Right cardiac atrium (tissue), 5 donors: ENCODE data around the gene ITGB3. TPM values are rescaled to one million over a fixed set of nuclear protein-coding genes. Genes with fewer than 3 reads are reported as not detected.
"Not testable (repeated sequence)": the region's sequence is repeated elsewhere in the genome, so short reads cannot be mapped to it uniquely, and the experiment has no call there.

Source experiments
- ATAC-seq, 2 donors: fragments of 200-7000 bp; cut with Tn5 transposase; one replicate each; pipeline versions ENCODE4 v1.8.0 to v1.9.1; 2020; ENCODE audit warnings: moderate library complexity in 2 of 2, mild to moderate bottlenecking in 1 of 2
- DNase-seq, 3 donors: peaks; one replicate each; pipeline ENCODE4 v3.0.0-alpha.2; 2020
- H3K27ac ChIP-seq: one replicate; pipeline ENCODE4 v1.5.1; 2013; ENCODE audit warnings: mild to moderate bottlenecking, low read length, control low read depth, moderate library complexity
- H3K27me3 ChIP-seq: one replicate; pipeline ENCODE4 v1.6.1; 2013; ENCODE audit not compliant: control insufficient read depth, insufficient read depth
- H3K4me1 ChIP-seq: one replicate; pipeline ENCODE4 v1.6.1; 2013; ENCODE audit warnings: low read length; ENCODE audit not compliant: control insufficient read depth, insufficient read depth
- H3K4me3 ChIP-seq: one replicate; pipeline ENCODE4 v1.5.1; 2013; ENCODE audit warnings: low read length, control low read depth
- H3K9me3 ChIP-seq: one replicate; pipeline ENCODE4 v1.6.1; 2013; ENCODE audit warnings: low read length; ENCODE audit not compliant: control insufficient read depth
- WGBS: extraction: QIAGEN DNeasy Blood & Tissue Kit; methylation state at CpG from one replicate; pipeline ENCODE4 v1.1.7; 2013; 5-methylcytosine and 5-hydroxymethylcytosine counted together
- intact Hi-C, 4 donors: fragments of 100-400 bp; cut with DNase I; formaldehyde crosslinking; loops; one replicate each; pipeline versions ENCODE4 v1.11.0 to v1.14.0; 2022 to 2023
- polyA plus RNA-seq: library from polyadenylated mRNA; stranded (reverse); fragments of 200-250 nt; gene quantifications from one replicate; pipeline ENCODE4 v1.2.3, GENCODE V29; 2013
- total RNA-seq, 4 donors: library from RNA; stranded (reverse); fragmentation: NEBNext Ultra II Directional; extraction: Animal tissue kit (Norgen Biotek cat#: 25700); gene quantifications; one replicate each; pipeline ENCODE4 v1.2.1, GENCODE V29; 2021
- donor health status: healthy with polysubstance abuse.
- donor health status: DM: no; HTN: yes; CAD: no.
- donor health status: DM: no; HTN: no; CAD: no.
- donor health status: DM: no; HTN: yes; CAD: no; lungs with severe emphysema.
- donor health status: DM: yes; HTN: yes; CAD: no.

The ITGB3 gene
- total and polyA plus RNA-seq, 5 donors, result 2.3 to 11.9 (median 6.3) TPM

DNA sequence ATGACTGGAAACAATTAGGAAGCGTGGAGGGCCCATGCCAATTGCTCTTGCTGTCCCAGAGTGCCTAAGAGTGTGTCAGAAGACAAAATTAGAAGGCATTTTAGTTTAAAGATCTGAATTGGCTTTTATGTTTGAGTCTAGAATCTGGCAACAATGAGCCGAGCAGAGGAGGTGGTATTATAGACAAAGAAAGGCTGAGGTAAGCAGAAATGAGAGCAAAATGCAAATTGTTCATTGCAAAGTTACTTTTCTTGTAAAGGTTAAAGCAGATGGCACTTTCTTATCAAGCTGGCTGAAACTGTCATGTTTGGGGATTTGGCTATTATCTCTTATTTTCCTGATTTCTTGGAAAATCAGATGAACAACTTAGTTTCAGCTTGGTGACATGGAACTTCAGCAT, 41.2 kb upstream of the ITGB3 start:
- no peaks in the 10 kb centered on the region for H3K9me3 ChIP-seq
- H3K27me3 ChIP-seq, result no peaks in the 10 kb centered on the region
- intact Hi-C loops, result no loop called here
- H3K27ac ChIP-seq, result peak overlapping the region; percentile 61
- no peaks in the 10 kb centered on the region for H3K4me1 ChIP-seq
- H3K4me3 ChIP-seq, result peak overlapping the region; percentile 62
- no peak for DNase-seq
- 61% methylated on average over 2 of the region's 2 CpGs for WGBS
- ATAC-seq, result no peak

- Histone ChIP-seq H3K4me3 (no peak overlapping the region), H3K27ac (no peak overlapping the region), H3K4me1 (no peaks in the 10 kb centered on the region), H3K9me3 (no peaks in the 10 kb centered on the region), H3K27me3 (no peaks in the 10 kb centered on the region)
- WGBS, result 72% methylated on average over 4 of the region's 4 CpGs
- intact Hi-C loops, result no loop called here
- no peak for DNase-seq
- no peak for ATAC-seq
These were observed 40.1 kb upstream of the ITGB3 start for GRCh38 chr17:47213540-47213939.

GRCh38 chr17:47214931-47215330, 38.7 kb upstream of the ITGB3 start:
- no peaks in the 10 kb centered on the region for H3K27me3 ChIP-seq
- no peaks in the 10 kb centered on the region for H3K9me3 ChIP-seq
- no peak overlapping the region for H3K27ac ChIP-seq
- 72% methylated on average over 3 of the region's 3 CpGs for WGBS
- ATAC-seq (no peak), DNase-seq (no peak)
- no peak overlapping the region for H3K4me3 ChIP-seq
- H3K4me1 ChIP-seq, result peaks cover 2% of the 10 kb centered on the region
- intact Hi-C loops, result no loop called here

- H3K4me1 ChIP-seq, intact Hi-C loops, ATAC-seq, H3K4me3 ChIP-seq, H3K27ac ChIP-seq, H3K27me3 ChIP-seq, H3K9me3 ChIP-seq, DNase-seq: not testable (repeated sequence)
- WGBS, result 89% methylated on average over 4 of the region's 4 CpGs
These were observed 36.8 kb upstream of the ITGB3 start for GRCh38 chr17:47216821-47217220.

DNA sequence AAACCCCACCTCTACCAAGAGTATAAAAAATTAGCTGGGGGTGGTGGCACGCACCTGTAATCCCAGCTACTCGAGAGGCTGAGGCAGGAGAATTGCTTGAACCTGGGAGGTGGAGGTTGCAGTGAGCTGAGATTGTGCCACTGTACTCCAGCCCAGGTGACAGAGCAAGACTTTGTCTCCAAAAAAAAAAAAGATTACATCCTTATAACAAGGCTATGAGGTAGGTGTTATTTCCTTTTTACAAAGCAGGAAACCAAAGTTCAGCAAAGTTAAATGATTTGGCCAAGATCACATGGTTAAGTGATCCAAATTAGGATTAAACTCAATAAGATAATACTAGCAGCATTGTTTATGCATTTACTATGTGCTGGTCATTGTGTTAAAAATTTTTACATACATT, 36.3 kb upstream of the ITGB3 start:
- H3K4me1 ChIP-seq, H3K27ac ChIP-seq, H3K4me3 ChIP-seq, DNase-seq, ATAC-seq, intact Hi-C loops, H3K9me3 ChIP-seq, H3K27me3 ChIP-seq: not testable (repeated sequence)
- 80% methylated on average over 2 of the region's 2 CpGs for WGBS

- peaks cover 7% of the 10 kb centered on the region for H3K4me1 ChIP-seq
- no peaks in the 10 kb centered on the region for H3K27me3 ChIP-seq
These were observed 34.7 kb upstream of the ITGB3 start for GRCh38 chr17:47218896-47219430.

GRCh38 chr17:47219621-47220475, 33.8 kb upstream of the ITGB3 start:
- peak in 1 of 3 donors; percentile 55 for DNase-seq
- WGBS, result 71% methylated on average over 21 of the region's 21 CpGs
- no peaks in the 10 kb centered on the region for H3K9me3 ChIP-seq

More at GRCh38 chr17:47218896-47219430, 34.7 kb upstream of the ITGB3 start:
- Histone ChIP-seq H3K9me3 (no peaks in the 10 kb centered on the region), H3K27ac (peak overlapping the region; percentile 83), H3K4me3 (no peak overlapping the region)
- ATAC-seq, result peak; percentile 83 to 85
- intact Hi-C loops, result no loop called here
- peak in 2 of 3 donors; percentile 52 to 83 for DNase-seq
- 27% methylated on average over 6 of the region's 6 CpGs for WGBS

GRCh38 chr17:47220531-47220999, 33.1 kb upstream of the ITGB3 start:
- no peak overlapping the region for H3K4me3 ChIP-seq
- H3K9me3 ChIP-seq, result no peaks in the 10 kb centered on the region
- DNase-seq (peak in 1 of 3 donors; percentile 50), ATAC-seq (no peak)
- H3K27ac ChIP-seq, result peak overlapping the region; percentile 39
- 55% methylated on average over 7 of the region's 7 CpGs for WGBS
- no peaks in the 10 kb centered on the region for H3K27me3 ChIP-seq
- H3K4me1 ChIP-seq, result peaks cover 9% of the 10 kb centered on the region
- intact Hi-C loops, result no loop called here

More at GRCh38 chr17:47219621-47220475, 33.8 kb upstream of the ITGB3 start:
- intact Hi-C loops, result no loop called here
- Histone ChIP-seq H3K27me3 (no peaks in the 10 kb centered on the region), H3K27ac (peak overlapping the region; percentile 81), H3K4me3 (no peak overlapping the region), H3K4me1 (peaks cover 9% of the 10 kb centered on the region)
- ATAC-seq, result peak; percentile 1 to 4

DNA sequence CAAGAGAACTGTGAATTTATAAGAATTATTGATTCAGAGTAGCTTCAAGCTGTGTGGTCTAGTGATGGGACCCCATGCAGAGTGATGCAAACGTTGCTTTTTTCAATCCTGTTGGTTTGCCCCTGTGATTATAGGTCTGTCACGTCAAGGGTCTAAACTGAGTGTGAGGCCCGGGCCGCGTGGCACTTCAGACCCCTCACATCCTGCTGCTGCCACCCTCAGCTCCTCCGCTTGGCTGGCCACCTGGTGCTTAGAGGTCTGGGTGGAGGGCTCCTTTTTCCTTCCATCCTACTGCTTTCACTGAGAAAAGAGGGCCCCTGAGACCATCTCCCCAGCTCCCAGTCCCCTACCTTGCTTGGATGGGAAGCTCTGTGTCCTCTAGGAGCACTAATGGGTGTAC, 32.5 kb upstream of the ITGB3 start:
- no peaks in the 10 kb centered on the region for H3K27me3 ChIP-seq
- H3K9me3 ChIP-seq, result no peaks in the 10 kb centered on the region
- ATAC-seq, result no peak
- no peak for DNase-seq
- H3K27ac ChIP-seq, result peak overlapping the region; percentile 6
- H3K4me1 ChIP-seq, result peaks cover 10% of the 10 kb centered on the region
- WGBS, result 72% methylated on average over 6 of the region's 6 CpGs
- intact Hi-C loops, result no loop called here
- H3K4me3 ChIP-seq, result no peak overlapping the region

DNA sequence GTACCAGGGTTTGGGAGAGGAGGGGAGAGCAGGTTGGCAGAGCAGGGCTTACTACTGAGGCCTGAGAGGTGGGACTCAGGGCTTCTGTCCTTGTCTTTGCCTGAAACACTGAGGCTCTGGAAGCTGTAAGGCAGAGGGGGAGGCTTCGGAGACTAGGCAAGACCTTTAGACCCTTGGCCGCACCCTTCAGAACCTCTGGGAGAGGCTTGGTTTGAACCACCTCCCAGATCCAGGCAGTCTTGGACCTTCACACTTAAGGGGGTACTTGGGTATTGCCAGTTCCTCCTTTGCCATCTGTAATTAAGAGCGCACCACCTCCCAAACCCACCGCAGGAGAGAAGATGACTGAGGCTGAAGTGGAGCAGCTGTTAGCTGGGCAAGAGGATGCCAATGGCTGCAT, 31.6 kb upstream of the ITGB3 start:
- Histone ChIP-seq H3K9me3 (no peaks in the 10 kb centered on the region), H3K27ac (no peak overlapping the region), H3K27me3 (no peaks in the 10 kb centered on the region), H3K4me3 (no peak overlapping the region), H3K4me1 (peaks cover 13% of the 10 kb centered on the region)
- 96% methylated on average over 4 of the region's 4 CpGs for WGBS
- ATAC-seq (no peak), DNase-seq (no peak)
- intact Hi-C loops, result no loop called here

DNA sequence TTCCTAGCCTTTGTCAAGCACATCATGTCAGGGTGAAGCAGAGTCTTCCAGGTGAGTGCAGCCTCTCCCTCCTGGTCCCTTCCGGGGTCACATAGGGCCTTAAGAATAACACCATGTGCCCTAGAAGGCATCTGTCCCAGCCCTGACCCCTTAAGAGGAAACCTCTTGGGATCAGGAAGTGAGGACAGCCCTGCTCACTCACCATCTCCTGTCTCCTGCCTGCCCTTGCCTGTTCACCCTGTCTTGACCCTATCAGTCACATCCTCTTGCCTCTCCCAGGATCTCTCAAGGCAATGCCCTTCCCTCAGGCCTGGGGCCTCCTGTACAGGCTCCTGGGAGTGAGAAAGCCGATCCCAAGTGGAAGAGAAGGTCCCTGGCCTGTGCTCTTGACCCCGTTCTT, 30.6 kb upstream of the ITGB3 start:
- 67% methylated on average over 3 of the region's 3 CpGs for WGBS
- H3K4me3 ChIP-seq, result no peak overlapping the region
- intact Hi-C loops, result no loop called here
- no peaks in the 10 kb centered on the region for H3K27me3 ChIP-seq
- peaks cover 13% of the 10 kb centered on the region for H3K4me1 ChIP-seq
- no peaks in the 10 kb centered on the region for H3K9me3 ChIP-seq
- H3K27ac ChIP-seq, result peak overlapping the region; percentile 43
- DNase-seq (peak in 1 of 3 donors; percentile 18), ATAC-seq (peak in 1 of 2 donors; percentile 32)
